HFFc6 (cell line): ENCODE results near the gene CADM2. TPM values are rescaled to one million over a fixed set of nuclear protein-coding genes. Genes with fewer than 3 reads are reported as not detected.

Source experiments
- DNase-seq: peaks from one replicate; pipeline ENCODE4 v3.0.0-alpha.2; 2018
- H3K27ac Mint-ChIP-seq: 2 replicates; pipeline ENCODE4 v1.8.0; 2020; ENCODE audit warnings: mild to moderate bottlenecking, mixed read lengths
- H3K27me3 Mint-ChIP-seq: 2 replicates; pipeline ENCODE4 v1.8.0; 2021; ENCODE audit warnings: mild to moderate bottlenecking, moderate library complexity, mixed read lengths; ENCODE audit not compliant: insufficient read depth
- H3K36me3 Mint-ChIP-seq: 2 replicates; pipeline ENCODE4 v1.8.0; 2021; ENCODE audit warnings: low read depth, mixed read lengths
- H3K4me1 Mint-ChIP-seq: 2 replicates; pipeline ENCODE4 v1.8.0; 2020; ENCODE audit warnings: low read depth, mixed read lengths
- H3K4me3 Mint-ChIP-seq: 2 replicates; pipeline ENCODE4 v1.8.0; 2020; ENCODE audit warnings: mild to moderate bottlenecking, moderate library complexity, mixed read lengths
- H3K9me3 Mint-ChIP-seq: 2 replicates; pipeline ENCODE4 v1.8.0; 2020; ENCODE audit warnings: mild to moderate bottlenecking, mixed read lengths
- total RNA-seq, 6 experiments: library from RNA; stranded (reverse); fragmentation: NEBNext Ultra II Directional; extraction: Animal tissue kit (Norgen Biotek cat#: 25700); gene quantifications; 2 replicates in 1 of 6; 3 replicates in 5 of 6; pipeline ENCODE4 v1.2.3, GENCODE V29; 2021
- TF ChIP-seq, protein P1 (sequence below): fragments of 200-600 bp; sonication (generic); IDR thresholded peaks from 2 replicates; pipeline ENCODE4 v1.5.0; 2021; ENCODE audit warnings: antibody characterized with exemption, mild to moderate bottlenecking

The CADM2 gene
- total RNA-seq, 6 experiments from 2014 or later, result not detected

DNA sequence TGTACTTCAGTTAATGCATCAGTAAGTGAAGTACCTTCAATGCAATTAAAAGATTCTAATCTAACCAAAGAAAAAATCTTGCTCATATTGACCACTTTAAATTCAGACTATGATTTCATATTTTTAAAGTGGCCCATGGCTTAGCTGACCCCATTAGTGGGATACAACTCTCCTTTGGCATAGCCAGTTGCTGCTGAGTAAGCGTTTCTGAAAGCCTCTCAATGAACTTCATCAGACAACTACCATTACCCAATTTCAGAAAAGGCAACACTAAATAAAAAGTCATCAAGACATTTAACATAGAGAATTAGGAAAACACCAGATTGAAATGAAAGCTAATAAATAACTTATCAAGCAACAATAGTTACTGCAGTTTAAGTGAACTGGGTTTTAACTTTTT, 27.0 kb downstream of the CADM2 start:
- TF ChIP-seq, protein P1, sequence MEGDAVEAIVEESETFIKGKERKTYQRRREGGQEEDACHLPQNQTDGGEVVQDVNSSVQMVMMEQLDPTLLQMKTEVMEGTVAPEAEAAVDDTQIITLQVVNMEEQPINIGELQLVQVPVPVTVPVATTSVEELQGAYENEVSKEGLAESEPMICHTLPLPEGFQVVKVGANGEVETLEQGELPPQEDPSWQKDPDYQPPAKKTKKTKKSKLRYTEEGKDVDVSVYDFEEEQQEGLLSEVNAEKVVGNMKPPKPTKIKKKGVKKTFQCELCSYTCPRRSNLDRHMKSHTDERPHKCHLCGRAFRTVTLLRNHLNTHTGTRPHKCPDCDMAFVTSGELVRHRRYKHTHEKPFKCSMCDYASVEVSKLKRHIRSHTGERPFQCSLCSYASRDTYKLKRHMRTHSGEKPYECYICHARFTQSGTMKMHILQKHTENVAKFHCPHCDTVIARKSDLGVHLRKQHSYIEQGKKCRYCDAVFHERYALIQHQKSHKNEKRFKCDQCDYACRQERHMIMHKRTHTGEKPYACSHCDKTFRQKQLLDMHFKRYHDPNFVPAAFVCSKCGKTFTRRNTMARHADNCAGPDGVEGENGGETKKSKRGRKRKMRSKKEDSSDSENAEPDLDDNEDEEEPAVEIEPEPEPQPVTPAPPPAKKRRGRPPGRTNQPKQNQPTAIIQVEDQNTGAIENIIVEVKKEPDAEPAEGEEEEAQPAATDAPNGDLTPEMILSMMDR, result no peak
- H3K27ac Mint-ChIP-seq, result no peak overlapping the region

DNA sequence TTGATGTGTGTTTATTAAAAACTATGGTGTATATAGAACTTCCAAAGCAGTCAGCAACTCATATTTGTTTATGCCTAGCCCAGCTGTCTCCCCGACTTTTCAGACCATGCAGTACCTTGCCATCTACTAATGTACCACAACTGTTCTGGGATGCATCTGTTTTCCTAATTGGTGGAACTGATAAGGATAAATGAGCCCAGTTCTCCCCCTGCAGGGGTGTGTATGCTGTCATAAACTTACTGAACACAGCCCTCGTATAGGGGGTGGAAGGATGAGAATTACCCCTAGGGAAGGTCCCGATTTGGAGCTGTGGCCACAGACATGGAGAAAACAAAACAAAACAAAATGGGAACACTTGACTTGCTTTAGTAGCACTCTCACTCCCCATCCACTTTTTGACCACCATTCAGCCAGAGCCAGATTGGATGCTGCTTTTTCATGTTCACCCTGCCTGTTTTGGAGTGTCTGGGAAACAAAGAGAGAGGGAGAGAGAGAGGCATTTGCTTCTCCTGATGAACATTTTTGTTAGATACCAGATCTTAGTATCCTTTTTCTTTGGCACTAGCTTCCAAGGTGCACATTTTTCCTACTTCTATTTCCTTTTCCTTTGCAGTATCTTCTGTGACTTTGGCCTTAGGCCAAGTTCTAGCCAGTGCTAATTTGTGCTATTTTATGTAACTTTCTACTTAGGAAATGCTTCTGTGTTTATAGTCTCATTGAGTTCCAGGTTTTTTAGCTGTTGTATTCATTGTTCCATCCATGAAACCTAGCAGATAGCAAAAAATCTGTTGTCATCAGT, 29.1 kb downstream of the CADM2 start:
- Mint-ChIP-seq H3K4me1 (no peaks in the 10 kb centered on the region), H3K36me3 (no peaks in the 10 kb centered on the region), H3K27me3 (no peaks in the 10 kb centered on the region; the same call in 1 of the 2 replicates), H3K27ac (no peak overlapping the region), H3K9me3 (no peaks in the 10 kb centered on the region), H3K4me3 (no peak overlapping the region)
- no peak for DNase-seq
- TF ChIP-seq, protein P1, result no peak

More for the DNA sequence above, 27.0 kb downstream of the CADM2 start:
- DNase-seq, result no peak
- H3K27me3 Mint-ChIP-seq, result no peaks in the 10 kb centered on the region; the same call in 1 of the 2 replicates
- H3K36me3 Mint-ChIP-seq, result no peaks in the 10 kb centered on the region
- no peaks in the 10 kb centered on the region for H3K9me3 Mint-ChIP-seq
- H3K4me1 Mint-ChIP-seq, result no peaks in the 10 kb centered on the region
- H3K4me3 Mint-ChIP-seq, result no peak overlapping the region

DNA sequence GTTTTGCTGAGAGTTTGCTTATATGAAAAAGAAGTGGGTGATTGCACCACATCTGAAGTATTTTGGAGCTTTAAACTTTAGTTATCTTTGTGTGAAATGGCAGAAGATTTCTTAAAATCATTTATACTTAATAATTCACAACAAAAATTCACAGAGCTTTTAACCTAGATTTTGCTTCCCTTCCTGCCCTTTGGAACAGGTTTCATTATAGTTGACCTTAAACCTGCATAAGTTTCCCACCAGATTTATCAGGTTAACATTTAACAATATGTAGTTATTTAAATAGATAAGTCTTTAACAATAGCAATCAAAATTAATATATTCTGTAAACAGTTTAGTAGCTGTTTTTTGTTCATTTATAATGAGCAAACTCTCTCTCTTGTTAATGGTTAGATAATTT, 30.3 kb downstream of the CADM2 start:
- Mint-ChIP-seq H3K27me3 (no peaks in the 10 kb centered on the region; the same call in 1 of the 2 replicates), H3K27ac (no peak overlapping the region)

DNA sequence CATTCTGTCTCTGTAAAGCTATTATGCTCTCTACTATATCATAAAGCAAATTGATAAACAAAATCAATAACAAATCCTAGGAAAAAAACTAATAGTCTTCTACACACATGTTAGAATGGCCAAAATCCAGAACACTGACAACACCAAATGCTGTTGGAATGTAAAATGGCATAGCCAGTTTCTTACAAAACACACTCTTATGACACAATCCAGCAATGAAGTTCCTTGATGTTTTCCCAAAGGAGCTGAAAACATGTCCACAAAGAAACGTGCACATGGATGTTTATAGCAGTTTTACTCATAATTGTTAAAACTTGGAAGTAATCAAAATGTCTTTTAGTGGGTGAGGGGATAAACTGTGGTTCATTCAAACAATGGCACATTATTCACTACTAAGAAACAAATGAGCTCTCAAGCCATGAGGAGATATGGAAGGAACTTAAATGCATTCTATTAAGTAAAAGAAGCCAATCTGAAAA, 32.7 kb downstream of the CADM2 start:
- H3K27ac Mint-ChIP-seq, result no peak overlapping the region
- TF ChIP-seq, protein P1, result no peak
- H3K36me3 Mint-ChIP-seq, result no peaks in the 10 kb centered on the region
- no peaks in the 10 kb centered on the region for H3K27me3 Mint-ChIP-seq
- no peak for DNase-seq
- H3K9me3 Mint-ChIP-seq, result no peaks in the 10 kb centered on the region
- no peaks in the 10 kb centered on the region for H3K4me1 Mint-ChIP-seq
- no peak overlapping the region for H3K4me3 Mint-ChIP-seq

More for the DNA sequence above, 30.3 kb downstream of the CADM2 start:
- H3K9me3 Mint-ChIP-seq, result no peaks in the 10 kb centered on the region
- H3K36me3 Mint-ChIP-seq, result no peaks in the 10 kb centered on the region
- TF ChIP-seq, protein P1, result no peak
- DNase-seq, result no peak
- no peak overlapping the region for H3K4me3 Mint-ChIP-seq
- no peaks in the 10 kb centered on the region for H3K4me1 Mint-ChIP-seq

DNA sequence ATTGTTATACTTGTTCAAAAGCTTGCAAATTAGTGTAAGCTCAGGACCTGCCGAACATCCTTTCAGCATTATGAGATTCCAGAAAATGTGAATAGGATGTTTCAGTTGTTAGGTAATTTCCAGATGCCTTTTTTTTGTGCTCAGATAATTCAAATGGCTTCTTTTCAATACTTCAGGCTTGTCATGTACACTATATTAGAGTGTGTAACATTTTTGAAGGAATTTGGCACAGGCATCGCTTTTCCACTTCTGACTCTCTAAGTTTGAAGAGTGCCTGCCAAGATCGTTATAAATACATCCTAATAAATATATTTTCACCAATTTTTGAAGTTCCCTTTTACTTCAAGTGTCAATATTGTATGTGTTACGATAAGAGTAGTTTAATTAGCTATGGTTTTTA, 35.2 kb downstream of the CADM2 start:
- TF ChIP-seq, protein P1, result no peak
- DNase-seq, result no peak
- Mint-ChIP-seq H3K27ac (no peak overlapping the region), H3K4me1 (no peaks in the 10 kb centered on the region), H3K4me3 (no peak overlapping the region), H3K36me3 (no peaks in the 10 kb centered on the region), H3K27me3 (no peaks in the 10 kb centered on the region), H3K9me3 (peaks cover 6% of the 10 kb centered on the region; the same call in 1 of the 2 replicates)
